ENCODE results near the gene OCA2. TPM values are rescaled to one million over a fixed set of nuclear protein-coding genes. Genes with fewer than 3 reads are reported as not detected.

Gene OCA2
- total RNA-seq, 1 donor from 2014 or later, result 1.0 TPM

DNA sequence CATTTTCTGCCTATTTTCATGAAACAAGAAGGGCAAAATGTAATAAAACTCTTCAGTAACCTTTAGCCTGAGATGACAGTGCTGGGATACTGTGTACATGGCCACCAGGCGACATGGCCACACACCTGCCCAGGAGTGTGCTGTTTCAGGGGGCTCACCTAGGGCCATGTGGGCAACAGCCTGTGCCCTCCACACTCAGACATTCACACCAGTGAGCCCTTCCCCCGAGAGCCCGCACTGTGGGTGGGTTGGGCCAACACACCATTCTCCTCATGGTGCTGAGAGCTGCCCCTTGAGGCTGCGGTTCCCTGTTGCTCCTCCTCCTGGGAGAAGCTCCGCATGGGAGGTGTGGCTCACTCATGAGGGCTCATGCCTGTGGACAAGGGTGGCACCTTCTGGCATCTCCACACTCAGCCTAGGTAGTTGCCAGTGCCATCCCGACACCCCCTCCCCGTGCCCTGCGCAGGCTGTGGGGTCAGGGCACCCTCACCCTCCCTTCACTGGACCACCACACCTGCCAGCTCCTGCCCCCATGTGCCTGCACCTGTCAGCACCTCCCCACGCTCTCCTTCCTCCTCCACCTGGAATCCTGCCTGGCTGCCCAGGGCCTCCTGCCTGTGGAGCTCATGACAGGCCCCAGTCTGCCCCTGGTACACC, 19.7 kb downstream of the OCA2 start:
- H3K4me3 Mint-ChIP-seq, result no peak overlapping the region
- peaks cover 18% of the 10 kb centered on the region for H3K27me3 Mint-ChIP-seq (ENCODE audit: low read depth)
- H3K27ac Mint-ChIP-seq, result no peak overlapping the region
- TF ChIP-seq, protein P1, sequence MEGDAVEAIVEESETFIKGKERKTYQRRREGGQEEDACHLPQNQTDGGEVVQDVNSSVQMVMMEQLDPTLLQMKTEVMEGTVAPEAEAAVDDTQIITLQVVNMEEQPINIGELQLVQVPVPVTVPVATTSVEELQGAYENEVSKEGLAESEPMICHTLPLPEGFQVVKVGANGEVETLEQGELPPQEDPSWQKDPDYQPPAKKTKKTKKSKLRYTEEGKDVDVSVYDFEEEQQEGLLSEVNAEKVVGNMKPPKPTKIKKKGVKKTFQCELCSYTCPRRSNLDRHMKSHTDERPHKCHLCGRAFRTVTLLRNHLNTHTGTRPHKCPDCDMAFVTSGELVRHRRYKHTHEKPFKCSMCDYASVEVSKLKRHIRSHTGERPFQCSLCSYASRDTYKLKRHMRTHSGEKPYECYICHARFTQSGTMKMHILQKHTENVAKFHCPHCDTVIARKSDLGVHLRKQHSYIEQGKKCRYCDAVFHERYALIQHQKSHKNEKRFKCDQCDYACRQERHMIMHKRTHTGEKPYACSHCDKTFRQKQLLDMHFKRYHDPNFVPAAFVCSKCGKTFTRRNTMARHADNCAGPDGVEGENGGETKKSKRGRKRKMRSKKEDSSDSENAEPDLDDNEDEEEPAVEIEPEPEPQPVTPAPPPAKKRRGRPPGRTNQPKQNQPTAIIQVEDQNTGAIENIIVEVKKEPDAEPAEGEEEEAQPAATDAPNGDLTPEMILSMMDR (IDR thresholded peaks at IDR 0.05; ENCODE audit: unreplicated experiment), result no peak
- H3K36me3 Mint-ChIP-seq, result no peaks in the 10 kb centered on the region
- no peak for DNase-seq (ENCODE audit: low spot score in 2 of 2, unreplicated experiment in 2 of 2)
- H3K9me3 Mint-ChIP-seq, result peaks cover 2% of the 10 kb centered on the region
- H3K4me1 Mint-ChIP-seq, result no peaks in the 10 kb centered on the region

DNA sequence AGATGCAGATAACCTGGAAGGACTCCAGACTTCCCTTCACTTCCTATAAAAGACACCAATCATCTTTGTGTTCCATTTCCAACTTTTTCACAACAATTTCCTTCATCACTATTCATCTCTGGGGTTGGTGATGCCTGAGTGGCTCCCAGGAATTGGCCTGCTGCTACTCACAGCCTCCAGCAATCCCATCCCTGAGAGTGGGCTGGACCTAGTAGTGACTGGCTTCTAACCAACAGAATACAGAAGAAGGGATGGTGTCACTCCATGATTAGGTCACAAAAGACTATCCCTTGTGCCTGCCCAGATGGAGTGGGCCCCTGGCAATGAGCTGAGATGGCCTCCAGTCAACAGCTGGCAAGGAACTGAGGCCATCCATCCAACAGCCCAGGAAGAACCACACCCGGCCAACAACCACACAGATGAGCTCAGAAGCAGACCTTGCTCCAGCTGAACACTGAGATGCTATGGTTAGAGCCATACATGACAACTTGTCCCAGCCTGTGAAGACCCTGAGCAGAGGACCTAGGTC, 20.9 kb downstream of the OCA2 start:
- TF ChIP-seq, protein P1 (IDR thresholded peaks at IDR 0.05; ENCODE audit: unreplicated experiment), result no peak
- Mint-ChIP-seq H3K4me1 (no peaks in the 10 kb centered on the region), H3K27me3 (ENCODE audit: low read depth) (peaks cover 21% of the 10 kb centered on the region), H3K27ac (no peak overlapping the region), H3K4me3 (no peak overlapping the region), H3K36me3 (no peaks in the 10 kb centered on the region), H3K9me3 (peaks cover 8% of the 10 kb centered on the region)
- DNase-seq (ENCODE audit: low spot score in 2 of 2, unreplicated experiment in 2 of 2), result no peak

DNA sequence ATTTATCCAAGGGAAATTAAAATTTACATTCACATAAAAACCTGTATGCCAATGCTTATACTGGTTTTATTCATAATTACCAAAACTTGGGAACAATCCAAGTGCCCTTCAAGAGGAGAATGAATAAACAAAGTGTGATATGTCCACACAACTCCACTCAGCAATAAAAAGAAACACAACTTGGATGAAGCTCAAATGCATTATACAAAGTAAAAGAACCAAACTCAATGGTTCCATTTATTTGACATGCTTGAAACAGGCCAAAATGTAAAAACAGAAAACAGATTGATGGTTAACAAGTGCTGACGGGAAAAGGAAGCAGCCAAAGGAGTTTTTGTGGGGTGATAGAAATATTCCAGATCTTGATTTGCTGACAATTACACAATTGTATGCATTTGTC, 23.5 kb downstream of the OCA2 start:
- Mint-ChIP-seq H3K36me3 (no peaks in the 10 kb centered on the region), H3K4me1 (no peaks in the 10 kb centered on the region), H3K9me3 (peaks cover 20% of the 10 kb centered on the region), H3K27me3 (ENCODE audit: low read depth) (peaks cover 21% of the 10 kb centered on the region), H3K27ac (no peak overlapping the region), H3K4me3 (no peak overlapping the region)
- TF ChIP-seq, protein P1 (IDR thresholded peaks at IDR 0.05; ENCODE audit: unreplicated experiment), result no peak
- DNase-seq (ENCODE audit: low spot score in 2 of 2, unreplicated experiment in 2 of 2), result no peak

DNA sequence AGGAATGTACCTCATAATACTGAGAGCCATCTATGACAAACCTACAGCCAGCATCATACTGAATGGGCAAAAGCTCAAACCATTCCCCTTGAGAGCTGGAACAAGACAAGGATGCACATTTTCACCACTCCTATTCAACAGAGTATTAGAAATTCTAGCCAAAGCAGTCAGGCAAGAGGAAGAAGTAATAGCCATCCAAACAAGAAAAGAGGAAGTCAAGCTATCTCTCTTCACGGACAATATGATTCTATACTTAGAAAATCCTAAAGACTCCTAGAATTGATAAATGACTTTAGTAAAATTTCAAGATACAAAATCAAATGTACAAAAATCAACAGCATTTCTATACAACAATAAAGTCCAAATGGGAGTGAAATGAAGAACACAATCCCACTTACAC, 30.2 kb downstream of the OCA2 start:
- no peaks in the 10 kb centered on the region for H3K4me1 Mint-ChIP-seq
- H3K4me3 Mint-ChIP-seq, result no peak overlapping the region
- no peak overlapping the region for H3K27ac Mint-ChIP-seq
- H3K36me3 Mint-ChIP-seq, result no peaks in the 10 kb centered on the region
- H3K27me3 Mint-ChIP-seq (ENCODE audit: low read depth), result peaks cover 11% of the 10 kb centered on the region
- H3K9me3 Mint-ChIP-seq, result peaks cover 35% of the 10 kb centered on the region
- DNase-seq (ENCODE audit: low spot score in 2 of 2, unreplicated experiment in 2 of 2), result no peak
- TF ChIP-seq, protein P1 (IDR thresholded peaks at IDR 0.05; ENCODE audit: unreplicated experiment), result no peak

DNA sequence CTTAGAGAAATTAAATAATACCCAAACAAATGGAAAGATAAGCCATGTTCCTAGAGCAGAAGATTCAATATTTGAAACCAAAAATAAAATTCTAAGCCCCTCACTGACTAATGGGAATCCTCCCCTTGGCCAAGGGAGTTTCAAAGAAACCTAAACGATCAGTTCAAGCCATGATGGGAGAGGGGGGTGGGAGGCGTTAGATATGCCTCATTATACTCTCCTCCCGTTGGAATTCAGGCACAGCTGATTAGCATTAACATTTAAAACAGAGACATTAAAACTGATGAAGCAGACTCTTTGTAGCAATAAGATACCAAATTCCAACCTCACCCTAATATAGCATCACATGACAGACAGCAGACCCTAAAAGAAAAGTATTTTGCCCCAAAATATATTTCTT, 32.9 kb downstream of the OCA2 start:
- H3K4me3 Mint-ChIP-seq, result no peak overlapping the region
- H3K27me3 Mint-ChIP-seq (ENCODE audit: low read depth), result peaks cover 9% of the 10 kb centered on the region
- TF ChIP-seq, protein P1 (IDR thresholded peaks at IDR 0.05; ENCODE audit: unreplicated experiment), result no peak
- H3K36me3 Mint-ChIP-seq, result no peaks in the 10 kb centered on the region
- H3K27ac Mint-ChIP-seq, result no peak overlapping the region
- H3K9me3 Mint-ChIP-seq, result peaks cover 29% of the 10 kb centered on the region
- H3K4me1 Mint-ChIP-seq, result no peaks in the 10 kb centered on the region
- DNase-seq (ENCODE audit: low spot score in 2 of 2, unreplicated experiment in 2 of 2), result no peak

Measured in mesothelial cell of epicardium (in vitro differentiated cells).